ENCODE results near the gene RFLNA.

DNA sequence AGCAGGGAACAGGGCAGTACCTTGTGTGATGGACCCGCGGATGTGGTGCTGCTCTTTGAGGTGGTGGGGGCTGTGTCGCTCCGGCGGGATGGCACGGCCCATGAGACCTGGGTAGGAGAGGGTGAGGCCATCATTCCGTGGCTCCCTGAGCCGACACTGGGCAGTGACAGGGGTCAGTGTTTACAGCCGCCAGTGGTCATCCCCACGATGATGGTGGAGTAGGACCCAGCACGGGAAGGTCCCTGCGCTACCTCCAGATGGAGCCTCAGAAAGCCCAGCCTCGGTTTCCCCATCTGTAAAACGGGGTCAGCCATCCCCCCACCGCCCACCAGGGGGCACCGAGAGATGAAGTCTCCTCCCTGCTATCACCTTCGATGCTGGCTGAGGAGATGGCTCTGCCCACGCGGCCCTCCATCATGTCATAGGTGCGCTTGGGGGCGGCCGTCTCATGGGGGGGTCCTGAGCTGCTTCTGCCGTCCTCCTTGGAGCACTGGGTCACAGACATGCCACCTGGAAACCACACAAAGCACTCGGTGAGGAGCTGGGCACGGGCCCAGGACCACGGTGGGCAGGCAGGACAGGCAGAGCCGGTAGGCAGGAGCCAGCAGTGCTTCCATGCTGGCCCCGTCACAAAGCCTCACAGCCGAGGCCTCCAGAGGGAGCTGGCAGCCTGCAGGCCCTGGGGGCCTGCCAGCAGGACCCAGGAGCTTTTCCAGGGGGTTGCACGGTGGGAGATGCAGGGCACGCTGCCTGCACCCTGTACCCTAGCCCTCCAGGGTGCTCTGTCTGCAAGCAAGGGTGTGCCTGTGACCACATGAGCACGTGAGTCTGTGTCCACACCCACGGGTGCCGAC is 53.1 kb downstream of the RFLNA start:
- TF ChIP-seq, protein P1, sequence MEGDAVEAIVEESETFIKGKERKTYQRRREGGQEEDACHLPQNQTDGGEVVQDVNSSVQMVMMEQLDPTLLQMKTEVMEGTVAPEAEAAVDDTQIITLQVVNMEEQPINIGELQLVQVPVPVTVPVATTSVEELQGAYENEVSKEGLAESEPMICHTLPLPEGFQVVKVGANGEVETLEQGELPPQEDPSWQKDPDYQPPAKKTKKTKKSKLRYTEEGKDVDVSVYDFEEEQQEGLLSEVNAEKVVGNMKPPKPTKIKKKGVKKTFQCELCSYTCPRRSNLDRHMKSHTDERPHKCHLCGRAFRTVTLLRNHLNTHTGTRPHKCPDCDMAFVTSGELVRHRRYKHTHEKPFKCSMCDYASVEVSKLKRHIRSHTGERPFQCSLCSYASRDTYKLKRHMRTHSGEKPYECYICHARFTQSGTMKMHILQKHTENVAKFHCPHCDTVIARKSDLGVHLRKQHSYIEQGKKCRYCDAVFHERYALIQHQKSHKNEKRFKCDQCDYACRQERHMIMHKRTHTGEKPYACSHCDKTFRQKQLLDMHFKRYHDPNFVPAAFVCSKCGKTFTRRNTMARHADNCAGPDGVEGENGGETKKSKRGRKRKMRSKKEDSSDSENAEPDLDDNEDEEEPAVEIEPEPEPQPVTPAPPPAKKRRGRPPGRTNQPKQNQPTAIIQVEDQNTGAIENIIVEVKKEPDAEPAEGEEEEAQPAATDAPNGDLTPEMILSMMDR (IDR thresholded peaks at IDR 0.05), result peak; percentile 39 to 57 (median 54)
- no peak for TF ChIP-seq POLR2A (IDR thresholded peaks at IDR 0.05)

All from uterus (tissue), 2 donors.